NCI-H69 (cell line): ENCODE results near the gene DDHD1.
"Not testable (repeated sequence)": the region's sequence is repeated elsewhere in the genome, so short reads cannot be mapped to it uniquely, and the experiment has no call there.

ENCODE experiments used
- DNase-seq: peaks from one replicate; lab custom pipeline; 2025; lab: John Stamatoyannopoulos, UW

DDHD1 gene

DNA sequence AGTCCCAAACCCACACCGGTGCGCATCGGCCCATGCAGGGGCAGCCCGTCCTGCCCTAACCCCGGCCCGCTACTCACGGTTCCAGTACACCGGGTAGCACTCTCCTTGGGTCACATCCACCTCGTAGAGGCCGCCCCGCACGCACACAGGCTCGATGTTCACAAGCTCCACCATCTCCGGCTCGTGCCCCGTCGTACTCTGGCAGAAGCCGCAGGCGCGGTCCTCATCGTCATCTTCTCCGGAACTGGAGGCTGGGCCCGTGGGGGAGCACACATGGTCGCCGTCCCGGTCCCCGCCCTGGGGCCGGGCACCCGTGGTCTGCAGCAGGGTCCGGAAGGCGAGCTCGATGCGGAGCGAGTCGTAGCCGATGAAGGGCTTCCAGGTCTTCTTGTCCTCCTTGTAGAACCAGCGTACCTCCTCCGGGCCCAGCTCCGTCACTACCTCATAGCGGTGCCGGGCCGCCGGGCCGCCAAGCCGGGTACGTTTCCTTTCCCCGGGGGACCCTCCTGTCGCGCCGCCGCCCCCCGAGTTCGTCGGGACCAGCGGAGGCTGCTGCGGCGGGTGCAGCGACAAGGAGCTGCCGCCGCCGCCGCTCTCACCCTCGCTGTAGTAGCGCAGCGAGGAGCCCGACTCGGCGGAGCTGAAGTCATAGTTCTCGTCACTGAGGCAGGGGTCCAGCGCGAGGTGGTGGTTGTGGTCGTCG is 788 bp downstream of the DDHD1 start:
- peak; percentile 70 for DNase-seq

GRCh38 chr14:53151523-53152183 is 1.5 kb downstream of the DDHD1 start:
- peak; percentile 80 for DNase-seq

- DNase-seq = no peak
Measured at GRCh38 chr14:53149668-53150316, 3.3 kb downstream of the DDHD1 start.

- DNase-seq = no peak
Measured at GRCh38 chr14:53148671-53149070, 4.5 kb downstream of the DDHD1 start.

GRCh38 chr14:53147893-53148292 is 5.2 kb downstream of the DDHD1 start:
- DNase-seq = no peak

DNA sequence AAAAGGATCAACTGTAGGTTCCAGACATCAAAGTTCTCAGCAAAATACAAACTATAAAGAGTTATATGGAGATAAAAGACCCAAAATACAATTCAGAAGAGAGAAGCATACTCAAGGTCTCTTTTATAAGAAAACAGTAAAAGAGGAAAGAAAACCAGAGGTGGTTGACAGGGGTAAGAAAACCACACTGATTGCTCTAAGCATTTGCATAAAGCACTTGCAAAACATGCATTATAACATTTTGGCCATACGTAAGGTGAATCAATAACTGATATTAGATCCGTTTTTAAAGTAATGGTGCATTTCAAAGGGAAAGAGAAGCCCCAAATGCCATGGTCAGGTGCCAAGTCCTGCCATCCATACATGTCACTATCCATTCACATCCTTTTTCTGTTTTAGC is 5.9 kb downstream of the DDHD1 start:
- no peak for DNase-seq

DNA sequence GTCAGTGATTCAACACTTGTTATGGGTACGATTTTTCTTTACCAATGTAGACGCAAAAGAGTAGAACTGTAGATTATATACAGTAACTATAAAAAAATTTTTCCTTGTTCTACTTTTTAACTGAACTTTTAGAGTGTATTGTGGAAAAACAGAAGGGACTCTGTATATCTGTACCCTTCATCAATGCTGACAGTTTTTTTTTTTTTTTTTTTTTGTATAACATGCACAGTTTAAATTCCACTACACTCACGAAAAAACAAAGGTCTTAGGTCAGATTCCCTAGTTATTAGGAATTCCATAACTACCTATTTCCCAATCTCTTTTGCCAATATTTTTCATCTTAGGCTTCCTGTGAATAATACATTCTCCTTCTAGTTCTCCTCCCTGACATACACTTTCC is 6.4 kb downstream of the DDHD1 start:
- DNase-seq = no peak

- DNase-seq = no peak
Measured at GRCh38 chr14:53144244-53144643, 8.9 kb downstream of the DDHD1 start.

- no peak for DNase-seq
Measured at GRCh38 chr14:53140585-53140984, 12.5 kb downstream of the DDHD1 start.

DNA sequence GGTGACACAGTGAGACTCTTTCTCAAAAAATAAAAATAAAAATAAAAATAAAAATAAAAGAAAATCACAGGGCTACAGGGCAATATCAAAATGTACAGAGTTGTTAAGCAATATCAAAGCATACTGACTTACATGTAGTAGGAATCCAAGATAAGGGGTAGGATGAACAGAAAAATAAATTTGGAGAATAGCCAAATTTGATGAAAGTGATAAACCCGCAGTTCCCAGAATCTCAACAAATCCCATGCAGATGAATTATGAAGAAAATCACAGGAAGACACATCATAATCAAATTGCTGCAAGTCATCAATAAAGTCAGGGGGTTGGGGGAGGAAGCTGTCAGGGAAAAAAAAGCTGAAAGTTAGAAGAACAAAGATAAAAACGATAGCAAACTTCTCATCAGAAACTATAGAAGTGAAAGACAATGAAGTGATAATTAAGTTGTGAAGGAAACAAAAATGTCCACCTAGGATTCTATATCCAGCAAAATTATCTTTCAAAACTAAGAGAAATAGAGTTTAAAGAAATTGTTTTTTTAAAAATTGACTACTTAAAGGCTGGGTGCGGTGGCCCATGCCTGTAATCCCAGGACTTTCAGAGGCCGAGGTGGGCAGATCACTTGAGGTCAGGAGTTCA is 15.4 kb downstream of the DDHD1 start:
- DNase-seq = no peak

GRCh38 chr14:53130491-53130890 is 22.6 kb downstream of the DDHD1 start:
- not testable (repeated sequence) for DNase-seq

GRCh38 chr14:53128303-53129028 is 24.7 kb downstream of the DDHD1 start:
- DNase-seq = no peak

- DNase-seq = no peak
Measured at GRCh38 chr14:53127832-53128231, 25.3 kb downstream of the DDHD1 start.

DNA sequence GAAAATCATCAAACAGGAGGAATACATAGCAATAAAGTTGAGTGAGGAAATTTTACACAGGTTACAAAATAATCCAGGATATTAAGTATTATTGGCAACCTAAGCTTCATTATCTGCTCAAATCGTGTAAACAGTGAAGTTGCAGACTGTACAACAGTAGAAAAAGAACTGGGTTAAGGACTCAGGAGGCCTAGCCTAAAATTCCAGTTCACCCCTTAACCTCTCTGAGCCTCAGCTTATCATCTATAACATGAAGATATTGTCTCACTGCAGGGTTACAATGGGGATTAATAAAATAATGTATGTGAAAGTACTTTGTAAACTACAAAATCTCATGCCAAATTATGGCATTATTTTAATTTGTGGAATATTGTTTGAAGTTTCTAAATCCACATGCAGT is 26.0 kb downstream of the DDHD1 start:
- DNase-seq = no peak

DNA sequence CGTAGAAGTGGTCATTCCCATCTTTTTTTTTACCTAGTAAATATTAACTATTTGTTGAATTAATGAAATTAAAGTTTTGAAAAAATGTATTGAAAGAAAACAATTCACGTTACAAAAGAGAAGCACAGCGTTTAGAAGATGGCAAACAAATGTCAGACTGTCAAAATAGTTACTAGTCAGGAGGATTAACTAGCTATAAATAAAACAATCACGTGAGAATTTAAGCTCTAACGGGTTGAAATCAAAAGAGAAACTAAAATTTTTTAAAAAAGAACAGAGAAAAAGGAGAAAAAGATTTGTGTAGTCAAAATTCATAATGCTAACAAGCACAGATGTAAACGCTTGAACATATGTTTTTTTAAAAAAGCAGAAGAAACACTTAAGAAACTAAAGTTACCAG is 26.4 kb downstream of the DDHD1 start:
- DNase-seq = no peak

- no peak for DNase-seq
Measured at GRCh38 chr14:53124786-53125185, 28.3 kb downstream of the DDHD1 start.

DNA sequence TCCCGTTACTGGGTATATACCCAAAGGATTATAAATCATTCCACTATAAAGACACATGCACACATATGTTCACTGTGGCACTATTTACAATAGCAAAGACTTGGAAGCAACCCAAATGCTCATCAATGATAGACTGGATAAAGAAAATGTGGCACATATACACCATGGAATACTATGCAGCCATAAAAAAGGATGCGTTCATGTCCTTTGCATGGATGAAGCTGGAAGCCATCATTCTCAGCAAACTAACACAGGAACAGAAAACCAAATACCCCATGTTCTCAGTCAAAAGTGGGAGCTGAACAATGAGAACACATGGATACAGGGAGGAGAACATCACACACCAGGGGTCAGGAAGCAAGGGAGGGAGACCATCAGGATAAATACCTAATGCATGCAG is 31.7 kb downstream of the DDHD1 start:
- not testable (repeated sequence) for DNase-seq

GRCh38 chr14:53117479-53117878 is 35.6 kb downstream of the DDHD1 start:
- peak; percentile 16 for DNase-seq

DNA sequence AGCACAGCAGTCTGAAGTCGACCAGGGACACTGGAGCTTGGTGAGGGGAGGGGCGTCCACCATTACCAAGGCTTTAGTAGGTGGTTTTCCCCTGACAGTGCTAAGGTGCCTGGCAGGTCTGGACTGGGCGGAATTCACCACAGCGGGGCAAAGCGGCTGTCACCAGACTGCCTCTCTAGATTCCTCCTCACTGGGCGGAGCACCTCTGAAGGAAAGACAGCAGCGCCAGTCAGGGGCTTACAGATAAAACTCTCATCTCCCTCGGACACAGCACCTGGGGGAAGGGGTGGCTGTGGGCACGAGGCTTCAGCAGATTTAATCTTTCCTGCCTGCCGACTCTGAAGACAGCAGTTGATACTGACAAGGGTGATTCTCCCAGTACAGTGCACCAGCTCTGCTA is 39.1 kb downstream of the DDHD1 start:
- no peak for DNase-seq

DNA sequence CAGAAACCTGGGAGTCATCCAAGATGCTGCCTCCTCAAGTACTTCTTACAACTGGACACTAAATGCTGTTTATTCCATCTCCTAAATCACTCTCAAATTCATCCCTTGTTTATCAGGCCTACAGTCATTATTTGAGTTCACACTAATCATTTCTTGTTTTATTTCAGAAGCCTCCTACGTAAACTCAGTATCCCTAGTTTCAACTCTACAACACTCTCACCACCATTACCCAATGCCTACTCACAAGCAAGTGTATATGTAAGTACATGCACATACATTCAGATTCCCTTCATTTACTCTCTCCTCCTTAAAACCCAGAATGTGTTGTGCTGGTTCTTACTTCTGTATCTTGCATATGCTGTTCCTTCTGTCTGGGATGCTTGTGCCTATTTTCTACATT is 43.0 kb downstream of the DDHD1 start:
- no peak for DNase-seq

DNA sequence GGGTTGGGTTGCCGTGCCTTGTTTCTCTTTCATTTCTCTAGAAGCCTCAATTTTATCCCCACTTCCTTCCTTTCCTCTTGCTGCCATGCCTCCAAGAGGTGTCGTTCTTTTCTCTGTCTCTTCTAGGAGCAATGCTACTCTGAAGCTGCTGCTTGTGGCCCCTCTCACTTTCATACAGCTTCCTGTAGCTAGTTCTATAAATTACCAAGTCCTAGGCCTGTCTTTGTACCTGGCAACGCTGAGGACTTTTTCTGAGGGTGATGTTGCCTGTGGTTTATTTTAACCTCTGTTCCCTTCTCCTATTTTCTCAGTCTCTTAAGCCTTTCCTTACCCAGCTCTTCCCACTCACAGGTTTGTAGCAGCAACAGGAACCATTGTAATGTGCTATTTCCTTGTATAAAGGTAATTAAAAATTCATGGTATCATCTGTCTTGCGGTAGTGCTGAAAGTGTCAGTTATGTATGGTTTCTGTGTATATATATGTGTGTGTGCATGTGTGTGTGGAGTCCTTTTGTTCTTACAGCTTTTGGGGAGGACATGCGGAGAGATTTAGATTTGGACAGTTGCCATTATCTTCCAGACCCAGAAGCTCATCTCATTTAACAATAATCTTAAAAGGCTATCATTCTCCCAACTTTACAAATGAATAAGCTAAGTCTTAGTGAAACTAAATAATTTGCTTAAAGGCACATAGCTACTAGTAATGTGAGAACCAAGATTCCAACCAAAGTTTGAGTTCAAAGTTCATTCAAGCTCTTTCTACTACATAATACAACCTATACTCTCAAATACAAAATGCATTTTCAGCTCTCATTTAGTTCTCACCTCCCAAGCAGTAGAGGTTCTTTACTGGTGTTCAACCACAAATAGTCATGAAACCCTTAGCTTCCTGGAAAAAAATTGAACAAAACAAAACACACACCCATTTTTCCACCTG is 43.8 kb downstream of the DDHD1 start:
- no peak for DNase-seq
